Measurements from ENCODE around the gene CLECL1.
"Not testable (repeated sequence)": the region's sequence is repeated elsewhere in the genome, so short reads cannot be mapped to it uniquely, and the experiment has no call there.

The CLECL1 gene

DNA sequence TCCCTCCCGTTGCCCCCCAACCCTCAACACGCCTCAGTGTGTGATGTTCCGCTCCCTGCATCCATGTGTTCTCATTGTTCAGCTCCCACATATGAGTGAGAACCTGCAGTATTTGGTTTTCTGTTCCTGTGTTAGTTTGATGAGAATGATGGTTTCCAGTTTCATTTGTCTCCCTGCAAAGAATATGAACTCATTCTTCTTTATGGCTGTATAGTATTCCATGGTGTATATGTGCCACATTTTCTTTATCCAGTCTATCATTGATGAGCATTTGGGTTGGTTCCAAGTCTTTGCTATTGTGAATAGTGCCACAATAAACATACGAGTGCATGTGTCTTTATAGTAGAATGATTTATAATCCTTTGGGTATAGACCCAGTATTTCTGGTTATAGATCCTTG lies 50.4 kb downstream of the CLECL1 start:
- not testable (repeated sequence) for H3K18ac ChIP-seq (ENCODE audit: low read length); H2AFZ ChIP-seq (ENCODE audit: low read length); H4K91ac ChIP-seq (ENCODE audit: low read depth, low read length, poor library complexity); H4K8ac ChIP-seq (ENCODE audit: low read depth, low read length); H2BK15ac ChIP-seq (ENCODE audit: low read length); H3K27me3 ChIP-seq (ENCODE audit: control insufficient read depth in 3 of 3, insufficient read depth in 3 of 3, low read depth in 1 of 3, low read length in 3 of 3); H3K27ac ChIP-seq (replicated peaks; ENCODE audit: low read length); H3K4me1 ChIP-seq (ENCODE audit: control insufficient read depth in 2 of 2, insufficient read depth in 1 of 2, low read depth in 1 of 2, low read length in 2 of 2); H3K4me3 ChIP-seq (ENCODE audit: low read length in 2 of 2); H3K14ac ChIP-seq (ENCODE audit: low read length); H3K79me1 ChIP-seq (ENCODE audit: low read depth, low read length); H3K4me2 ChIP-seq (ENCODE audit: insufficient read depth, low read length, poor library complexity, severe bottlenecking); H3K9ac ChIP-seq (ENCODE audit: low read depth, low read length, poor library complexity); DNase-seq (ENCODE audit: low spot score); H2BK120ac ChIP-seq (ENCODE audit: low read depth, low read length); H2BK5ac ChIP-seq (ENCODE audit: low read length); H3K4ac ChIP-seq (ENCODE audit: low read length); H2BK12ac ChIP-seq (ENCODE audit: low read length); H3K23ac ChIP-seq (ENCODE audit: low read depth, low read length, poor library complexity); H2AK5ac ChIP-seq (ENCODE audit: low read depth, low read length)
- WGBS, 2 donors (ENCODE audit: extremely low coverage in 2 of 2, insufficient read length in 2 of 2, insufficient replicate concordance in 1 of 2), result no CpG with 5 or more reads among the region's 4 CpGs
- Histone ChIP-seq H3K36me3 (replicated peaks in 1 of 2; ENCODE audit: control insufficient read depth in 2 of 2, insufficient read depth in 2 of 2, low read length in 2 of 2) (peaks cover 3 to 45% of the 10 kb centered on the region in 2 donors), H3K9me3 (replicated peaks in 1 of 2; ENCODE audit: control insufficient read depth in 2 of 2, insufficient read depth in 1 of 2, low read depth in 1 of 2, low read length in 2 of 2) (peaks cover 0 to 19% of the 10 kb centered on the region in 2 donors)

DNA sequence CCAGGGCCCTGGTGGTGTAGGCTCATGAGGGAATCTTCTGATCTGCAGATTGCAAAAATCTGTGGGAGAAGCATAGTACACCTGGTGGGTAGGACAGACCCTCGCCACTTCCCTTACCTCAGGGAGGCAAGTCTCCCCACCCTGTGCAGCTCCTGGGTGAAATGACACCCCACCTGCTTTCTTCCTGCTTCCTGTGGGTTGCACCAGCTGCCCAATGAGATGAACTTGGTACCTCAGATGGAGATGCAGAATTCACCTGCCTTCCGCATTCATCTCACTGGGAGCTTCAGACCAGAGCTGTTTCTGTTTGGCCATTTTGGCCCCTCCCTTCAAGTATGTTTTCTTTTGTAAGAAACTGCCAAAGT lies 58.7 kb downstream of the CLECL1 start:
- H3K9ac ChIP-seq (ENCODE audit: low read depth, low read length, poor library complexity), result peak overlapping the region; percentile 44
- H2BK120ac ChIP-seq (ENCODE audit: low read depth, low read length), result no peak overlapping the region
- H3K23ac ChIP-seq (ENCODE audit: low read depth, low read length, poor library complexity), result no peak overlapping the region
- H3K27me3 ChIP-seq (ENCODE audit: control insufficient read depth in 3 of 3, insufficient read depth in 3 of 3, low read depth in 1 of 3, low read length in 3 of 3), result no peaks in the 10 kb centered on the region
- H2BK12ac ChIP-seq (ENCODE audit: low read length), result no peak overlapping the region
- no peak overlapping the region for H2BK5ac ChIP-seq (ENCODE audit: low read length)
- peaks cover 4 to 23% of the 10 kb centered on the region in 2 donors for H3K36me3 ChIP-seq (replicated peaks in 1 of 2; ENCODE audit: control insufficient read depth in 2 of 2, insufficient read depth in 2 of 2, low read length in 2 of 2)
- no peaks in the 10 kb centered on the region for H3K79me1 ChIP-seq (ENCODE audit: low read depth, low read length)
- H3K27ac ChIP-seq (replicated peaks; ENCODE audit: low read length), result no peak overlapping the region
- no peak overlapping the region for H3K4ac ChIP-seq (ENCODE audit: low read length)
- H3K4me1 ChIP-seq (ENCODE audit: control insufficient read depth in 2 of 2, insufficient read depth in 1 of 2, low read depth in 1 of 2, low read length in 2 of 2), result peaks cover 4 to 6% of the 10 kb centered on the region in 2 donors
- H4K91ac ChIP-seq (ENCODE audit: low read depth, low read length, poor library complexity), result no peak overlapping the region
- no peak overlapping the region for H2AK5ac ChIP-seq (ENCODE audit: low read depth, low read length)
- no peak overlapping the region for H3K4me2 ChIP-seq (ENCODE audit: insufficient read depth, low read length, poor library complexity, severe bottlenecking)
- no peak overlapping the region for H2BK15ac ChIP-seq (ENCODE audit: low read length)
- DNase-seq (ENCODE audit: low spot score), result no peak
- H2AFZ ChIP-seq (ENCODE audit: low read length), result no peak overlapping the region
- H3K9me3 ChIP-seq (replicated peaks in 1 of 2; ENCODE audit: control insufficient read depth in 2 of 2, insufficient read depth in 1 of 2, low read depth in 1 of 2, low read length in 2 of 2), result peaks cover 0 to 18% of the 10 kb centered on the region in 2 donors
- H3K4me3 ChIP-seq (ENCODE audit: low read length in 2 of 2), result no peak overlapping the region
- H4K8ac ChIP-seq (ENCODE audit: low read depth, low read length), result no peak overlapping the region
- peak overlapping the region; percentile 48 for H3K18ac ChIP-seq (ENCODE audit: low read length)
- H3K14ac ChIP-seq (ENCODE audit: low read length), result no peak overlapping the region
- no CpG with 5 or more reads among the region's 2 CpGs for WGBS, 2 donors (ENCODE audit: extremely low coverage in 2 of 2, insufficient read length in 2 of 2, insufficient replicate concordance in 1 of 2)

DNA sequence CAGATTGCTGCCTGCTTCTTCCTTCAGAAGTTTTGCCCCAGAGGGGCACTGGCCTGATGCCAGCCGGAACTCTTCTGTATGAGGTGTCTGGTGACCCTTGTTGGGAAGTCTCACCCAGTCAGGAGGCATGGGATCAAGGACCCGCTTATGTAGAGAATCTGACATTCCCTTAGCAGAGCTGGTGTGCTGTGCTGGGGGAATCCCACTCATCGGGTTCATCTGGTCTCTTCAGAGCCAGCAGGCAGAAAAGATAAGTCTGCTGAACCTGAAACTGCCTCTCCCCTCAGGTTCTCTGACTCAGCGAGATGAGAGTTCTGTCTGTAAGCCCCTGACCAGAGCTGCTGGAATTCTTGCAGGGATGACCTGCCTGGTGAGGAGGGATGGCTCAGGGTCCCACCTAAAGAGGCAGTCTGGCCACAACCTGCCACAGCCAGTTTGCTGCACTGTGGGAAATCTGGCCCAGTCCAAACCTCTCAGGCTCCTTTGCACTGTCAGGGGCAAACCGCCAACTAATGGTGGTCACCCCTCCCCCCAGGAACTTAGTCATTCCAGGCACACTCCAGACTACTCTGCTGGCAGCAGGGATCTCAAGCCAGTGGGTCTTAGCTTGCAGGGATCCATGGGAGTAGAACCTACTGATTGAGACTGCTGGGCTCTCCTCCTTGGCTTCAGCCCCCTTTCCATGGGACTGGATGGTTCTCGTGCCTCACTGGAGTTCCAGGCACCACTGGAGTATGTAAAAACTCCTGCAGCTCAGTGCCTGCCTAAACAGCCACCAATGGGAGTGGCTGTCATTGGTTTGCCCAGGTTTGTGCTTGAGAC lies 59.3 kb downstream of the CLECL1 start:
- H3K4ac ChIP-seq (ENCODE audit: low read length), result no peak overlapping the region
- peak overlapping the region; percentile 41 for H2BK12ac ChIP-seq (ENCODE audit: low read length)
- H3K14ac ChIP-seq (ENCODE audit: low read length), result no peak overlapping the region
- H3K27me3 ChIP-seq (ENCODE audit: control insufficient read depth in 3 of 3, insufficient read depth in 3 of 3, low read depth in 1 of 3, low read length in 3 of 3), result no peaks in the 10 kb centered on the region
- peak overlapping the region; percentile 48 for H3K18ac ChIP-seq (ENCODE audit: low read length)
- peaks cover 4 to 23% of the 10 kb centered on the region in 2 donors for H3K36me3 ChIP-seq (replicated peaks in 1 of 2; ENCODE audit: control insufficient read depth in 2 of 2, insufficient read depth in 2 of 2, low read length in 2 of 2)
- no peak overlapping the region for H3K27ac ChIP-seq (replicated peaks; ENCODE audit: low read length)
- H3K4me1 ChIP-seq (ENCODE audit: control insufficient read depth in 2 of 2, insufficient read depth in 1 of 2, low read depth in 1 of 2, low read length in 2 of 2), result peaks cover 4 to 6% of the 10 kb centered on the region in 2 donors
- H3K4me2 ChIP-seq (ENCODE audit: insufficient read depth, low read length, poor library complexity, severe bottlenecking), result no peak overlapping the region
- no peak overlapping the region for H2BK120ac ChIP-seq (ENCODE audit: low read depth, low read length)
- no CpG with 5 or more reads among the region's 6 CpGs for WGBS, 2 donors (ENCODE audit: extremely low coverage in 2 of 2, insufficient read length in 2 of 2, insufficient replicate concordance in 1 of 2)
- H2BK5ac ChIP-seq (ENCODE audit: low read length), result peak overlapping the region; percentile 5
- no peak overlapping the region for H2AK5ac ChIP-seq (ENCODE audit: low read depth, low read length)
- no peak overlapping the region for H3K23ac ChIP-seq (ENCODE audit: low read depth, low read length, poor library complexity)
- H3K79me1 ChIP-seq (ENCODE audit: low read depth, low read length), result no peaks in the 10 kb centered on the region
- H4K8ac ChIP-seq (ENCODE audit: low read depth, low read length), result no peak overlapping the region
- peaks cover 0 to 18% of the 10 kb centered on the region in 2 donors for H3K9me3 ChIP-seq (replicated peaks in 1 of 2; ENCODE audit: control insufficient read depth in 2 of 2, insufficient read depth in 1 of 2, low read depth in 1 of 2, low read length in 2 of 2)
- no peak for DNase-seq (ENCODE audit: low spot score)
- H3K9ac ChIP-seq (ENCODE audit: low read depth, low read length, poor library complexity), result peak overlapping the region; percentile 12
- no peak overlapping the region for H2AFZ ChIP-seq (ENCODE audit: low read length)
- no peak overlapping the region for H2BK15ac ChIP-seq (ENCODE audit: low read length)
- no peak overlapping the region for H3K4me3 ChIP-seq (ENCODE audit: low read length in 2 of 2)
- no peak overlapping the region for H4K91ac ChIP-seq (ENCODE audit: low read depth, low read length, poor library complexity)

Data from neuronal stem cell (in vitro differentiated cells).